Loucy (cell line): ENCODE data around the gene PCCB.

Source experiments
- CTCF ChIP-seq: fragments of 200-600 bp; sonication (generic); conservative IDR thresholded peaks from 2 replicates; pipeline ENCODE4 v1.5.1; 2014; ENCODE audit warnings: mild to moderate bottlenecking, antibody characterized with exemption, low read length
- EZH2phosphoT487 ChIP-seq: fragments of 200-600 bp; IDR thresholded peaks from 2 replicates; pipeline ENCODE4 v1.6.1; 2018; ENCODE audit warnings: antibody characterized with exemption, mild to moderate bottlenecking, moderate library complexity, borderline replicate concordance

- TF ChIP-seq CTCF (no peak), EZH2phosphoT487 (no peak)
Observed at GRCh38 chr3:136346486-136346885, 96.3 kb downstream of the PCCB start.
